SKM-1 (cell line): ENCODE data around the gene EXOC3L1.
A peak's percentile ranks its signal among the peaks of the same experiment; 100 is the strongest.

ENCODE experiments used
- DNase-seq: peaks from one replicate; lab custom pipeline; 2025; ENCODE audit not compliant: unreplicated experiment; lab: John Stamatoyannopoulos, UW

Gene EXOC3L1, protein sequence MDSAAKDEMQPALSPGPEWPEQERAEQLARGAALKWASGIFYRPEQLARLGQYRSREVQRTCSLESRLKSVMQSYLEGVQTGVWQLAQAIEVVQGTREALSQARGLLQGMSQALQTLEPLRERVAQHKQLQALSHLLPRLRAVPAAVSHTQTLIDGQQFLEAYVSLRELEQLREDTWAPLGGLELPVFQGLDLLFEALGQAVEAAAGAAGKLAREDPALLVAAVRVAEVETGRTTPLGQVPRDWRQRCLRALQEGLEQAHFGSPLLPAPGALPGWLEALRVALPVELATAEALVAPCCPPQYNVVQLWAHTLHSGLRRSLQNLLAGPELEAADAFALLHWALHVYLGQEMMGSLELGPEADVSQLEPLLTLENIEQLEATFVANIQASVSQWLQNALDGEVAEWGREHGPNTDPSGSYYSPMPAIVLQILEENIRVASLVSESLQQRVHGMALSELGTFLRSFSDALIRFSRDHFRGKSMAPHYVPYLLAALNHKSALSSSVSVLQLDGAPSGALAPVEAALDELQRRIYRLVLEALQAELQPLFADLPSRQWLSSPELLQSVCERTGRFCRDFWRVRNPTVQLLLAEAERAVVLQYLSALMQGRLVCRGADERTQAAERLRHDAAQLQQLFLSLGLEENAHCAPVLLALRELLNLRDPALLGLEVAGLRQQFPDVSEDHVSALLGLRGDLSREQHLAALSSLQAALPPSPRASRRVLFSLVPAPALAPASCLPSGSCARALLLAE

DNA sequence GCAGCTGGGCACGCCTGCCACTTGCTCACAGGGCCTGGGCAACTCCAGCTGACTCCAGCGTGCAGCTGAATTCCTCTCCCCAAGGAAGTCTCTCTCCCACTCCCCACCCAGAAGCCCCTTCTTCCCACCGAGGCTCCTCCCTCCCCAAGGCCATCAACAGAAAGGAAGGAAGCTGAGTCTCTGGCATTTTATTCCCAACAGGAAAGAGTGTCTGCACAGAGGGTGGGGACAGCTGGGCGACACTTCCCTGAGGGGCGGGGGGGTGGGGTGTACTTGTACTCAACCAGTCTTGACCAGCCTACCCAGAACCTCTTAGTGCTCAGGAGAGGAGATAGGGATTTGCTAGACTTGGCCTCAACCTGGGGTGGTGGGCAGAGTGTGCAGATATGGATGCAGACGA lies at the start of gene EXOC3L1:
TSS of gene EXOC3L1 (minus strand) at position 96 of the 400 bp plus-strand sequence. CDS start 460 bp downstream, outside the sequence.
- no peak for DNase-seq

DNA sequence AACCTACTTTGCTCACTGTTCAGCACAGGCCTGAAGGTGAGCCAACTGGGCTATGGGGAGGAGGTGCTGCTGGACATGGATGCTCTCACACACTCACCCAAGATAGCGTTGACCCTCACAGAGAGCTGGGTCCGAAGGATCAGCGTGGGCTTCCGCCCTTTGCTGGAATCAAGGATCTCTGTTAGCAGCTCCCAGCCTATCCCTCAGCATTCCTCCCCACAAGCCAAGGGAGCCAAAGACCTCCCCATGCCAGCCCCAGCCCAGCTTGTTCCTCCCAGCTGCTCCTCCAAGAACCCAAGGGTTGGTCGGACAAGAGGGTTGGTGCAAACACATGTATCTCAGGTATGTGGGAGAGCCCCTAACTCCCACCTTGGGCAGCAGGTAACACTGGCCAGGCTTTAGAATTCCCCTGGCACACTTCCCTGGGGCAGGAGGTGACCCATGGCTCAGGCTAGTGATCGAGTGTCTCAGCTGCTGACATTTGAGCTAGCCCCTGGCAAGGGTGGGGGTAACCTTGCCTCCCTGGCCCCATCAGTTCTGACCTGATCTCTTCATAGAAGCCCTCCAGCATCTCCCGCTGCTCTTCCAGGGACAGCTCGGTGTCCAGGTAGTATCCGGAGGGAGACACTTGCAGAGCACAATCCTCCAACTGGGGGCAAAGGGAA lies 49.0 kb upstream of the EXOC3L1 start:
- no peak for DNase-seq

DNA sequence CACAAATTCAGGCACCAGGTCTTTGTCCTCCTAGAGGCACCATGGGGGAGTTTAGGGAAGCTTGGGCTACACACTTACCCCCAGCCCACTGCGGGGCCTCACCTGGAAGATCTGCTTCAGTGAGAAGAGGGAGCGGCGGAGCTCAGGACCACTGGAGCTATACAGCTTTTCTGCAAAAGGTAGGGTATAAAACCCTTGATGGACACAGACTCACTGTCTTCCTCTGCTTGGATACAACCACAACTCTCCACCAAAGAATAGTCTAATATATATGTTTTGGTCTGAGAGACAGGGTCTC lies 48.3 kb upstream of the EXOC3L1 start:
- no peak for DNase-seq

DNA sequence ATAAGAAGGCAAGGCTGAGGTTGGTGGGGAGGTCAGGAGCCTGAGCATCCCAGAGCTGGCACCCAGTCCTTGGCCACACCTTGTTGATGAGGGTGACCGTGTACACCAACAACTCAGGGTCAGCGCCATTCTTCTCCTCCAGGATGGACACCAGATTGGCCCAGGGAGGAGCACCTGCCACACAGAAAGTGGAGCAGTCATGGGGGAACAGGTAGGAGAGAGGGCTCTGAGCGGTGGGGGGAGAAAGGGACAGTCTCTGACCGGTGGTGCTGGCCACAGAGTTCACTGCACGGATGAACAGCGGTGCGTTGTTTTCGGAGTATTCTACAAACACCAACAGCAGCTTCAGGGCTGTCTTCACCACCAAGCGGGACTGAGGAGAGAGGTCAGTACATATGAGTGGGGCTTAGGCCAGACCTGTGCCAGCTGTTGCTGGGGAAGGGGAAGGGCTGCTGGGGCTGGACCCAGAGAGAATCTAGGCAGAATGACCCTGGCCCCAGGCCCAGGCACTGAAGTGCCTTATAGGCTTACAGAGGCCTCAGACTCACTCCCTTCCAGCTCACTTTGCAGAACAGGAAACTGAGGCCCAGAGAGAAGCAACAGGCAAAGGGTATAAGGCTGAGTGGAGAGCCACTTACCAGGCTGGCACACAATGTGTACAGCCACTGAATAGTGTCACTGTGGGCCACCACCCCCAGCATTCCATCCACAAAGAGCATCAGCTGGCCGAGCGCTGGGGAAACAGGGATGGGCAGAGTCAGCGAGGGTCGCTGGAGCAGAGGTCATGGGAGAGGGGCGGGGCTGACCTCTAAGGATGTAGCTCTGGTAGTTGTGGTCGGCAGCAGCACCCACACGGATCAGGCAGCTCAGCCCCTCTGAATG lies 47.7 kb upstream of the EXOC3L1 start:
- no peak for DNase-seq

DNA sequence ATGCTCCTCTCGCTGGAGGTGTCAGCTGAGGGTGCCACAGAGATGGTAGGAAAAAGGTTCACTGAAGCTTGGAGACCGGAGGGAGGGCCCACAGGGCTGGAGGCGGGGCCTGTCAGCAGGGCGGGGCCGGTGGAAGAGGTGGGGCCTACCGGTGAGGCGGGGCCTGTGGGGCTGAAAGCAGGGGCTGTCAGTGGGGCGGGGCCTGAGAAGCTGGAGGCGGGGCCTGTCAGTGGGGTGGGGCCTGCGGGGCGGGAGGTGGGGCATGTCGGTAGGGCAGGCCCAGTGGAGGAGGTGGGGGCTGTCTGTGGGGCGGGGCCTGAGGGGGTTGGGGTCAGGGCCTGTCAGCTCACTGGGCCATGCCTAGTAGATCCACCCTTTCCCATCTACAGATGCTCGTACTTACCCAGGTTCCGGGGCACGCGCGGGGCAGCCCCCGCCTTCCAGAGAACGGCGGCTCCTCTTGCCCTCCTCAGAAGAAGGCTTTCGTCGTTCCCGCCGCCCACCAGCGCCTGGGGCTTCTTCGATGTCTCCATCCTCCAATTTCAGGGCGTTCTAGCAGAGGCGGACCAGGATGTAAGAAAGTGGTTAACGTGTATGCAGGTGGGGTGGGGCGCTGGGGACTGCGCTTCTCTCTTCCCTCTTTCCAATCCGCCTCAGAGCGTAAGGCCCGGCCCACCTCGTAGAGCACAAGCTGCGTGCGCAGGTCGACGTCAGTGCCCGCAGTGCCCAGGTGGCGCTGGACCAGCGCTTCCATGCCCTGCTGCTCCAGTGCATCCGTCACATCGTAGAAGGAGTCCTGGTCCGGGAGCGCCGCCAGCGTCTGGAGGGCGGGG lies 46.8 kb upstream of the EXOC3L1 start:
- DNase-seq = no peak

DNA sequence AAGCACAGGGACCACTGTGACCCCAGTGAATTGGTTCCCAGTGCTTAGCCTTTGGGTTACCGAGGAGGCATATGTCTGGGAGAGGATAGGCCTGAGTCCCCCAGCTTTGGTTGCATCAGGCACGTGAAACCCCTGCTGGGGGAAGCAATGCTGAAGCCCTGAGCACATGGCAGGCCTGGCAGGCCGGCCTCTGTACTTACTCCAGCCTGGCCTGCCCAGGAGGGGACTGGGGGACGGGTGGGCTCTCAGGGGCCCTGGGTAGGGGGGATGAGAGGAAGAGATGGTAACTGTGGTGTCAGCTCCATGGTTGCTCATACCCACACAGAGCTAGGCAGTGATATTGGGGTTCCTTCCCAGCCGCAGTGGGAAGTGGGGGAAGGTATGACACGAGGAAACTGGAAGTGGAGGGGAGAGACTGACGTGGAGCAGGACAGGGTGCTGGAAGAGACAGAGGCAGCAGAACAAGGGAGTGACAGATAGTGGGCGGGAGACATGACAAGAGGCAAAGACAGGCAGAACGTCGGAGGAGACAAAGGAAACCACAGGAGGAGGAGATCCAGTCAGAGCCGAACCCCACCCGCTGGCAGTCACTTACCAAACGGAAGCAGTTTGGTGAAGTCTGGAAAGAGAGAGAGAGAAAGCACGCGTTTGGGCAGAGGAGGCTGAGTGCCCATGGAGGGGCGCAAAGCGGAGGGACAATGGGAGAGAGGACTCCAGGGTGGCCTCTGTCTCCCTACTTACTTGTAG lies 46.1 kb upstream of the EXOC3L1 start:
- DNase-seq = no peak

DNA sequence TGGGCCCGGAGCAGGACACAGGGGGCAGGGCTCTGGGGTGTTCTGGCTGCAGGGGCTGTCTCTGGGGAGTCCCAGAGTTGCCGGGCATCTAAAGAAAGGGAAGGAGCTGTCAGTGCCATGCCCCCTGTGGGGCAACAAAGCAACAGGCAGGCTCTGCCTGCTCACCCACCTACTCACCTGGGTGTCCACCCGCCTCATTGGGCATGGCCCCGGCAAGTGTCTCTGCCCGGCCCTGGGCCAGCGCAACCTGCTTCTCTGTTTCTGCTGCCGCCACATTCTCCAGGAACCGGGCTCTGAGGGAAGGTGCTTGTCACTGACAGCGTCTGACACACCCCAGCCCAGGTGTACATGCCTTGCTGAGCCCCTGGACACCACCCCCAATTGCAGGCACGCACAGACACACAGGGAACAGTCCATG lies 44.3 kb upstream of the EXOC3L1 start:
- no peak for DNase-seq

DNA sequence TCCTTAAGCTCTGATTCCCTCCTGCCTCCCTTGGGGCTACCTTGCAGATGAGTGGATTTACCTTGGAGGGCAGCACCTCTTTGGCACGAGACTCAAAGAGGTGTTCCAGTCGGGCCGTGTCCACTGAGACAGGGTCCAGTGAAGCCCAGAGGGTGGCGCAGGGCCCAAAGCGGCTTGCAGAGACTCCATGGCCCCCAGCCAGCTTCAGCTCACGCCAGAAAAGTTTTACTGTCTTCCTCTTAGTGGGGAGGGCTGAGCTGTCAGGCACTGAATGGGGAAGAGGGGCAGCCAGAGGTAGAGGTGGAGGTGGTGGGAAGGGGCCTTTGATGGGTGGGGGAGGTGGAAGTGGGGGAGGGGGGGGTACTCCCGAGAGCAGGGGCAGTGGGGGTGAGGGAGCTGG lies 43.7 kb upstream of the EXOC3L1 start:
- no peak for DNase-seq

DNA sequence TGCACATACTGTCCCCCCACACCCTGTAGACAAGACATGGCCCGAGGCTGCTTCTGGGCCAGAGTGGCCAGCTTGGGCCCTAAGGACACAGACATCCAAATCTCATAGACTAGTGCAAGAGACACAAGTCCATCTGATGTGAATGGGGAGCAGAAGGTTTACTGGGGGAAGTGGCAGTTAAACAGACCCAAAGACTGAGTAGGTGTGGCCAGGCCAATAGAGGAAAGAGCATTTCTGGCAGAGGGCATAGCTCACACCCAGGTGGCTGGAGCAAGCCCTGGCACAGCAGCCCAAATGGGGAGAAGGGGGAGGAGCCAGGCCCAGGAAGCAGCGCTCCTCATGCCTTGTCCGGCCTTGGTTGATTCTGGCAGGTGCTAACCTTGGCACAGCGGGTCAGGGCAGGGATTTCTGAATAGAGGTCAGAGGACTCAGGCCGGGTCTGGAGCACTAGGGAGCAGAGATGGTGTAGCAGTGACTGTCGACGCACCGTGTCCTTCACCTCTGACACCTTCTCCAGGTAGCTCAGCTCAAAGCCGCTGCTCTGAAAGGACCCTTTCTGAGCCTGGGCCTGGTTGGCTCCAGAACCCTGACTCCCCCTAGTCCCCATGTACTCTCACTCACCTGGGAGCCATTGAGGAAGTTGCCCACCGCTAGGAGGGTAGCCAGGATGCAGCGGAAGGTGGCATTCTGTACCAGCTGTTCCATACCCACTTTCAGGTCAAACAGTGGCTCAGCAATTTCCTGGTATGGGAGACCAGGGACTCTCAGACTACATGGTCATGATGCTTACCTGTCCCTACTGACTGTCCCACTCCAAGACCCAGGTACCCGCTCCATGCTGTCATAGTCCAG lies 41.1 kb upstream of the EXOC3L1 start:
- DNase-seq = no peak

DNA sequence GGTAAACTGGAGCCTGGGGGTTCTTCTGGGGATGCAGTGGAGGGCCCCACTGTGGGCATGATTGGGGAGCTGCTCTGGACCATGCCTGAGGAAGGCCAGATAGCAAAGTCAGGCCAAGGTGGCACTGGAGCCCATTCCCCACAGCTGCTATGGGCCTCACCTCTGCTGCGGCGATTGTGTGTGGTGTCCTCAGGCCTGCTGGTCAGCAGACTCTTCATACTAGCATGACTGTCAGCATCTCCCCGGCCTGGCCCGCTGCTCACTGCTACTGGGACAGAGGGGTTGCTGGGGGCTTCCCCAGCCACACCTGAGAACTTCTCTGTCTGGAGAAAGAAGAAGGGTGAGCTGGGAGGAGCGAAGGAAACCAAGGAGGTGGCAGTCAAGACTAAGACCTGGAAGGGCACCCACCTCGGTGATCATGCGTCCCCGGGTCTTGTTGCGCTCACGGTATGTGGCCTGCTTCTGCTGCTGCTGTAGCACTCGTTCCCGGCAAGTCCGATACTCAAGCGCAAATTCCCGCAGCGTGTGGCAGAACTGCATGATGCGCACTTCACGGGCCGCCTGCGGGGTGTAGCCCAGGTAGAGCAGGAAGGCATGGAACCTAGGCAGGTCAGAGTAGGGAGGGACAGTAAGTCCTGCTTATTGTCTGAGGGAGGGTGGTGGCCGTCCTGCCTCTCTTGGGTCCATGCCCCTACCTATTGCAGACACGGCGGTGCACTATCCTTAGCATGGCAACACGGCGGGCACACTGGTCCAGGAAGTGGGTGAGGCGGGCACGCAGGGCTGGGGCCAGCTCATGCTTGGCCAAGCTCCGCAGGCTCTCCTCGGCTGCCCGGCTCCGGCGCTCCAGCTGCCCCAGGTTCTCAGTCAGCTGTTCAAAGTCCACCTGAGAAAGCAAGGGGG lies 40.2 kb upstream of the EXOC3L1 start:
- no peak for DNase-seq

DNA sequence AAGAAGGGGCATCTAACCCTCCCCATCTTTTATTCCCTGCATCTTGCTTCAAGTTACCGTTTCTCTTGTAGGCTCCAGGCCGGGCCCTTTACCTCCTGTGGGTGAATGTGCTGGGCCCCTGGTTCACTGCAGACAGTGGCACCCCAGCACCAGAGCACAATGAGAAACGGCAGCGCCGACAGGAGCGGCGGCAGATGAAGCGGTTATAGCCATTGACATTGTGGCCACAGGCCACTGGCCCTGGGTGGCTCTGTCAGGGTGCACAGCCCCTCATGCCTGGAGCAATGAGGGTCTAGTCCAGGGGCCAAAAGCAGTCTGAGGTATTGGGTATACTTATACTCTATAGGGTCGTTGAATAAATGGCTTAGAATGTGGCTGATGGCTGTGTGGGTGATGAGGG lies 39.0 kb upstream of the EXOC3L1 start:
- no peak for DNase-seq

DNA sequence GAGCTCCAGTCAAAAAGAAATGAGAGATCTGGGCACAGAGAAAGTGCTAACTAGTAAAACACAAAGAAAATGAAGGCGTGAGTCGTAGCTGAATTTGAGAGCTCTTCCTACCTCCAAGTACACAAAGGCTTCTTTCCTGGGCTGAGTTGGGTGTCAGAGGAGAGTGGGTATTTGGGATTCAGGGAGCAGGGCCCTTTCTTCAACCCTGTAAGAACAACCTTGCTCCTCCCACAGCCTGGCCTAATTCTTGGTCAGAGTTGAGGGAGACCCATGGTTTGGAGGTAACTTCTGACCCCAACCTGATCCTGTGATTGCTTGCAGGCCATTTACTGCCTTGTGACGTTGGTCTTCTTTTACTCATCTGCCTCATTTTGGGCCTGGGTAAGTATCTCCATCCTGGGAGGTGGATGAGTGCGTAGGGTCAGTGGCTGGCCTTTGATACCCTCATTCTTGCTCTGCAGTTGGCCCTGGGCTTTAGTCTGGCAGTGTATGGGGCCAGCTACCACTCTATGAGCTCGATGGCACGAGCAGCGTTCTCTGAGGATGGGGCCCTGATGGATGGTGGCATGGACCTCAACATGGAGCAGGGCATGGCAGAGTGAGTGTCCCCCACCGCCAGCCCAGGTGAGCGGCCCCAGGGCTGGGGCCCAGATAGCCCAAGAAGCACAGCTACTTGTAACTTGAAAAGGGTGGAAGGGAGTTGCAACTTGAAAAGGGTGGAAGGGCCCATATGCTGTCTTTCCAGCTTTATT lies 38.3 kb upstream of the EXOC3L1 start:
- no peak for DNase-seq

DNA sequence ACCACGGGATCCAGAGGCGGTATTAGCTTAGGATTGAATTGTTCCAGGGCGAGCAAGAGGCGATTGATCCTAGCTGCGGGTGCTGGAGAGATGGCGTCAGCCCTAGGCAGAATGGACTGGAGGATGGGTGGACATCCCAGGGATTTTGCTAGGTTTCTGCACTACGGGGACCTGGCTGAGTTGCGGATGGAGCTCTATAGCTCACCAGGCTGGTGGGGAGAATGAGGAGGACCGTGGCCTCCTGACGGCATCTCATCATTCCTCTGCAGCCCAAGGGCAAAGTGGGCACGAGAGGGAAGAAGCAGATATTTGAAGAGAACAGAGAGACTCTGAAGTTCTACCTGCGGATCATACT lies 37.6 kb upstream of the EXOC3L1 start:
- no peak for DNase-seq

DNA sequence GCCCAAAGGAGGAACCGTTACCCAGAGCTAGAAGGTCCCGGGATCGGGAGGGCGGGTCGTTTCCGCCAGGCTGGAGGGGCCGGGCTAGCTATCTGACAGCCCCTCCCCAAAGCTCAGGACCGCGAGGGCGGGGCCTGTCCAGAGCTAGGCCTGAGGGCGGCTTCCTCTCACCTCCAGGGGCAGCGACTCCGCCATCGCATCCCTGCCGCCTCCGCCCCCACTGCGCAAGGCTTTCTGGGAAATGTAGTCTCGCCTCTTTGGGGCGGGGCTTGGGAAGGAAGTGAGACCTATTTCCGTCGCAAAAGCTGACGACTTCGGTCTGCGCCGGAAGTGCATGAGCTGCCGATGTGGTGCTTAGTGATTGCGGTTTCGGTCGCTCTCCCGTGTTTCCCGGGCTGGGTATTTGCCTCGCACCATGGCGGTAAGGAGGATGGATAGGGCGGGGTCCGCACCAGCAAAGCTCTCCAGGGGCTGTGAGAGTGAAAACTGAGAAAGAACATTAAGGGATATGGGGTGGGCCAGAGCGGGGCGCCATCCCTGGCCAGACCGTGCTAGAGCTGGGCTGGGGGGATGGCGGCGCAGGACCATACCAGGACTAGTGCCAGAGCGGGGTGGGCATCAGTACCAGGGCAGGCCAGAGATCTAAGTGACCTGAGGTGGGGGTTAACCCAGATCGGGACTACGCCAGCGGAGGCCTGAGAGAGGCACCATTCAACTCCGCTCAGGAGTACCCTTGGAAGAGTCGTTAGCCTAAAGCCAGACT lies 37.0 kb upstream of the EXOC3L1 start, which contains the start of gene TMEM208:
TSS of gene TMEM208 (plus strand) at position 327 of the 763 bp plus-strand sequence. CDS start at position 416, 89 bp downstream.
- DNase-seq = peak; percentile 90

DNA sequence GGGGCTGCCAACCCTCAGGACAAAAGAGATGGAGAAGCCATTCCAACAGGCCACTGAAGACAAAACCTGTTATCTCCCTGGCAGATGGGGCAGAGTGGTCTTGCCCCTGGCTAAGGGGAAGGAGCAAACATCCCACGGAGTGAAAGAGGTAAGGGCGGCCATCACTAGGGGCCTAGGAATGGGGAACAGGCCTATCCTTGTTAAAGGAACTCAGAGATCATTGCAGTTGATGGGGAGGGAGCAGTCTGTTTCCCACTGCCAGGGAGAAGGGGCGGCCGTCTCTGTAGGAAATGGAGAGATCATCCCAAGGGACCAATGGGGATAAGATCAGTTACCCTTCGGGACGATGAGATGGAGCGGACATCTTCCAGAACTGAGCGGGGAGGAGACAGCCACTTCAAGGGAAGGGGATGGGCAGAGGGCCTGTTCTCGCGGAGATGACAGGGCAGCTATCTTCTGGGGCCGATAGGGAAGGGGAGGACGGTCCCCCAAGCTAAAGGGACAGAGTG lies 36.4 kb upstream of the EXOC3L1 start:
- DNase-seq = no peak

DNA sequence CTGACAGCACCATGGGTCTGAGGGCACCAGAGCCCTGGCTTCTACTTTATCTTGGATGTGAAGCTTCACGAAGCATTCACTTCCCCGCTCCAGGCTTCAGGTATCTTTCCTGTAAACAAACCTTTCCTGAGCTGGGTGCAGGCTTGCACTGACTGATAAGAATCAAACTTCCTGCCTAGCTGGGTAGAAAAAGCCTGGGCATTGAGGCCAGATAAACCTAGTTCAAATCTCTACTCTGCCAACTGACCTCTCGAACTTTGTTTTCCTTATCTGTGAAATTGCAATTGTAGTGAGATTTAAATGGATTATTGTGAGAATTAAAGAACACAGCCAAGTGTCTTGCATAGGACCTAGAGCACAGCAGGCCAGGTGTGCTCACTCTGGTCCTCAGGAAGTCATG lies 34.1 kb upstream of the EXOC3L1 start:
- no peak for DNase-seq
